HEK293 (cell line): Measurements from ENCODE around the gene SLC26A8.

ENCODE experiments used
- CTCF ChIA-PET: fragments of 350-600 bp; formaldehyde crosslinking; extraction: SDS; loops from one replicate; lab custom pipeline; 2021; ENCODE audit warnings: antibody characterized with exemption; lab: Yijun Ruan, JAX
- POLR2A ChIA-PET: fragments of 300-600 bp; formaldehyde crosslinking; extraction: SDS; loops from one replicate; lab custom pipeline; 2020; ENCODE audit warnings: antibody characterized with exemption, inconsistent platforms; lab: Yijun Ruan, JAX
- H3K27ac ChIP-seq: fragments of 200-500 bp; sonication (Bioruptor generic); 2 replicates; pipeline ENCODE4 v1.5.1; 2014; ENCODE audit warnings: low read depth, low read length, control low read depth, inconsistent platforms; ENCODE audit errors: extremely low read depth
- H3K36me3 ChIP-seq, 2 experiments: fragments of 200-500 bp in 1 of 2; sonication (Bioruptor generic) in 1 of 2; 1 replicate in 1 of 2; 2 replicates in 1 of 2; pipeline ENCODE4 v1.5.1; 2014 to 2017; ENCODE audit warnings: inconsistent platforms in 2 of 2, low read length in 2 of 2; ENCODE audit not compliant: control insufficient read depth in 2 of 2, insufficient read depth in 1 of 2
- H3K4me1 ChIP-seq: fragments of 200-500 bp; sonication (Bioruptor generic); 2 replicates; pipeline ENCODE4 v1.5.1; 2014; ENCODE audit warnings: mild to moderate bottlenecking, low read length, inconsistent platforms; ENCODE audit not compliant: control insufficient read depth, insufficient read depth
- H3K4me3 ChIP-seq: 2 replicates; pipeline ENCODE4 v1.5.1; 2011; ENCODE audit warnings: low read depth, mild to moderate bottlenecking, control low read depth, low read length, moderate library complexity
- H3K9me3 ChIP-seq: fragments of 200-500 bp; sonication (Bioruptor generic); 2 replicates; pipeline ENCODE4 v1.5.1; 2014; ENCODE audit warnings: low read depth, low read length, inconsistent platforms; ENCODE audit not compliant: control insufficient read depth, insufficient read depth
- FEZF1 ChIP-seq: fragments of 450-650 bp; formaldehyde crosslinking; IDR thresholded peaks from 2 replicates; pipeline ENCODE4 v1.5.1; 2016; ENCODE audit warnings: missing biosample characterization, missing genetic modification characterization
- PATZ1 ChIP-seq: fragments of 450-650 bp; formaldehyde crosslinking; IDR thresholded peaks from 2 replicates; pipeline ENCODE4 v1.5.1; 2016; ENCODE audit warnings: missing biosample characterization, missing genetic modification characterization
- PRDM1 ChIP-seq: fragments of 450-650 bp; formaldehyde crosslinking; IDR thresholded peaks from 2 replicates; pipeline ENCODE4; 2016; ENCODE audit warnings: missing biosample characterization, missing genetic modification characterization
- SETDB1 ChIP-seq: IDR thresholded peaks from one replicate; pipeline ENCODE4 v1.6.1; 2017; ENCODE audit warnings: mild to moderate bottlenecking, low read length, moderate library complexity, mixed read lengths; ENCODE audit not compliant: insufficient read length
- SP2 ChIP-seq: fragments of 450-650 bp; formaldehyde crosslinking; IDR thresholded peaks from 2 replicates; pipeline ENCODE4 v1.5.1; 2016; ENCODE audit warnings: missing biosample characterization, missing genetic modification characterization
- SP7 ChIP-seq: fragments of 450-650 bp; formaldehyde crosslinking; IDR thresholded peaks from 2 replicates; pipeline ENCODE4 v1.5.1; 2016; ENCODE audit warnings: missing biosample characterization, missing genetic modification characterization
- WT1 ChIP-seq: fragments of 450-650 bp; formaldehyde crosslinking; IDR thresholded peaks from 2 replicates; pipeline ENCODE4 v1.5.1; 2016; ENCODE audit warnings: missing biosample characterization, missing genetic modification characterization
- YY1 ChIP-seq: fragments of 450-650 bp; formaldehyde crosslinking; IDR thresholded peaks from 2 replicates; pipeline ENCODE4 v1.5.1; 2018; ENCODE audit warnings: missing biosample characterization, missing genetic modification characterization
- ZBTB1 ChIP-seq: fragments of 450-650 bp; formaldehyde crosslinking; IDR thresholded peaks from 2 replicates; pipeline ENCODE4 v1.5.1; 2016; ENCODE audit warnings: missing biosample characterization, missing genetic modification characterization
- ZIC2 ChIP-seq: fragments of 450-650 bp; formaldehyde crosslinking; IDR thresholded peaks from 2 replicates; pipeline ENCODE4 v1.5.1; 2016; ENCODE audit warnings: missing biosample characterization, missing genetic modification characterization
- ZNF132 ChIP-seq: fragments of 450-650 bp; formaldehyde crosslinking; IDR thresholded peaks from 2 replicates; pipeline ENCODE4 v1.5.1; 2017; ENCODE audit warnings: missing biosample characterization, missing genetic modification characterization, borderline replicate concordance
- ZNF423 ChIP-seq: fragments of 450-650 bp; formaldehyde crosslinking; IDR thresholded peaks from 2 replicates; pipeline ENCODE4 v1.5.1; 2016; ENCODE audit warnings: missing biosample characterization, missing genetic modification characterization
- ZNF426 ChIP-seq: fragments of 450-650 bp; formaldehyde crosslinking; IDR thresholded peaks from 2 replicates; pipeline ENCODE4 v1.5.1; 2017; ENCODE audit warnings: missing biosample characterization, missing genetic modification characterization, mild to moderate bottlenecking, inconsistent platforms, moderate library complexity
- ZNF510 ChIP-seq: fragments of 450-650 bp; formaldehyde crosslinking; IDR thresholded peaks from 2 replicates; pipeline ENCODE4 v1.5.1; 2018; ENCODE audit warnings: mild to moderate bottlenecking, missing genetic modification characterization, missing biosample characterization; ENCODE audit not compliant: insufficient replicate concordance
- ZNF558 ChIP-seq: fragments of 450-650 bp; formaldehyde crosslinking; IDR thresholded peaks from 2 replicates; pipeline ENCODE4 v1.5.1; 2016; ENCODE audit warnings: missing biosample characterization, missing genetic modification characterization
- ZNF600 ChIP-seq: fragments of 450-650 bp; formaldehyde crosslinking; IDR thresholded peaks from 2 replicates; pipeline ENCODE4 v1.5.1; 2016; ENCODE audit warnings: missing biosample characterization, missing genetic modification characterization
- ZNF629 ChIP-seq: fragments of 450-650 bp; formaldehyde crosslinking; IDR thresholded peaks from 2 replicates; pipeline ENCODE4 v1.5.1; 2017; ENCODE audit warnings: missing biosample characterization, missing genetic modification characterization
- ZNF785 ChIP-seq: fragments of 450-650 bp; formaldehyde crosslinking; IDR thresholded peaks from 2 replicates; pipeline ENCODE4 v1.5.1; 2016; ENCODE audit warnings: missing biosample characterization, missing genetic modification characterization
- ZSCAN23 ChIP-seq: fragments of 450-650 bp; formaldehyde crosslinking; IDR thresholded peaks from 2 replicates; pipeline ENCODE4 v1.5.1; 2016; ENCODE audit warnings: missing biosample characterization, missing genetic modification characterization
- ZXDB ChIP-seq: fragments of 450-650 bp; formaldehyde crosslinking; IDR thresholded peaks from 2 replicates; pipeline ENCODE4 v1.5.1; 2016; ENCODE audit warnings: missing biosample characterization, missing genetic modification characterization
- TF ChIP-seq, protein P1 (sequence below): fragments of 450-650 bp; formaldehyde crosslinking; IDR thresholded peaks from 2 replicates; pipeline ENCODE4 v1.5.1; 2017; ENCODE audit warnings: missing biosample characterization, missing genetic modification characterization
- TF ChIP-seq, protein P2 (sequence below): fragments of 450-650 bp; formaldehyde crosslinking; conservative IDR thresholded peaks from 2 replicates; pipeline ENCODE4 v1.5.1; 2016; ENCODE audit warnings: low read depth, missing biosample characterization, missing genetic modification characterization
- TF ChIP-seq, protein P3 (sequence below): fragments of 450-650 bp; formaldehyde crosslinking; IDR thresholded peaks from 2 replicates; pipeline ENCODE4 v1.5.1; 2017; ENCODE audit warnings: missing biosample characterization, mild to moderate bottlenecking, missing genetic modification characterization, moderate library complexity

The SLC26A8 gene

GRCh38 chr6:35931120-35931561, 93.3 kb downstream of the SLC26A8 start (continued):
- no peak for TF ChIP-seq PRDM1
- TF ChIP-seq ZNF423 (tag by site-specific recombination) = no peak

GRCh38 chr6:35929601-35930000, 94.8 kb downstream of the SLC26A8 start:
- POLR2A ChIA-PET = interaction anchor here (1.1 kb wide), 1 partner anchor 10 kb away, joined by 3 read pairs; no protein-coding TSS in a partner anchor
- TF ChIP-seq YY1 (no peak), ZSCAN23 (tag by site-specific recombination) (no peak), PATZ1 (no peak), SETDB1 (no peak), ZNF132 (tag by site-specific recombination) (no peak)
- CTCF ChIA-PET = interaction anchor here (0.6 to 0.9 kb wide), 3 partner anchors 10 to 600 kb away, joined by 3 to 5 read pairs (median 4); partner anchors contain the start of gene MAPK14
- Histone ChIP-seq H3K4me1 (no peaks in the 10 kb centered on the region), H3K9me3 (no peaks in the 10 kb centered on the region), H3K4me3 (no peak overlapping the region), H3K36me3 (no peaks in the 10 kb centered on the region), H3K27ac (no peak overlapping the region)

DNA sequence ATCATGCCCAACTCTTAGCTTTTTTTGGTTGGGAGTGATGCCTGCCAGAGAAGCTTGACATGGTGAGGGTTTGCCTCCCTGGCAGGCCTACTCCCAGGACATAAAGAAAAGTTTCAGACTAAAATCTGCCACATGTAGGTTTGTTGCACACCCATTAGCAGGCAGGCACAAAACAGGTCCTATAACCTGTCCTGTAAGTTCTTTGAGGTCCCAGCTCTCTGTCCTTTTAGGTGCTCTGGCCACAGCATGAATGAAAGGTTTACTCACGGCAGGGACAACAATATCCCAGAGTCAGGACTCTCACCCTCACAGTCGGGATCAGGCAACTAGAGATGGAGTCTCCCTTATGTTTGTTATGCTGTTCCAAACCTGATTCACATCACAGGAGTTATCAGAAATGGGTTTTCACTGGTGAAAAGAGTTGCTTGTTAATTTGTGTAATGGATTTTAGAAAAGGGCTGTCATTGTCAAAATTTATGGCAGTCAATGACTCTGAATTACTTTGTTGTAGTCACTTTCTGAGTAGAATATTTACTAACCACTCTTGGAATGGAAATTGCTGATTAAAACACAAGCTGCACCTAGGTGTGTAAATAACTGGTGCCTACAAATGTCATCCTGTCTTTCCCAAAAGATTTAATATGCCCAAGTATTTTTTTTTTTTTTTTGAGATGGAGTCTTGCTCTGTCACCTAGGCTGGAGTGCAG, 97.8 kb downstream of the SLC26A8 start:
- Histone ChIP-seq H3K36me3 (no peaks in the 10 kb centered on the region), H3K4me1 (no peaks in the 10 kb centered on the region), H3K27ac (no peak overlapping the region), H3K4me3 (no peak overlapping the region), H3K9me3 (no peaks in the 10 kb centered on the region)
- ChIA-PET POLR2A (interaction anchor here (0.6 to 0.7 kb wide), 2 partner anchors 18 to 102 kb away, joined by 3 to 7 read pairs; no protein-coding TSS in a partner anchor), CTCF (interaction anchor here (1.1 to 1.5 kb wide), 2 partner anchors 21 to 30 kb away, joined by 4 to 8 read pairs; no protein-coding TSS in a partner anchor)
- peak; percentile 36; the same call in 1 of the 2 replicates for TF ChIP-seq ZNF600 (tag by site-specific recombination)
- TF ChIP-seq ZNF629 (tag by site-specific recombination) = no peak
- TF ChIP-seq SP7 (tag by site-specific recombination) = 0 out of 2 replicates have a peak, but pooled peaks have one; percentile 8
- TF ChIP-seq, protein P1, sequence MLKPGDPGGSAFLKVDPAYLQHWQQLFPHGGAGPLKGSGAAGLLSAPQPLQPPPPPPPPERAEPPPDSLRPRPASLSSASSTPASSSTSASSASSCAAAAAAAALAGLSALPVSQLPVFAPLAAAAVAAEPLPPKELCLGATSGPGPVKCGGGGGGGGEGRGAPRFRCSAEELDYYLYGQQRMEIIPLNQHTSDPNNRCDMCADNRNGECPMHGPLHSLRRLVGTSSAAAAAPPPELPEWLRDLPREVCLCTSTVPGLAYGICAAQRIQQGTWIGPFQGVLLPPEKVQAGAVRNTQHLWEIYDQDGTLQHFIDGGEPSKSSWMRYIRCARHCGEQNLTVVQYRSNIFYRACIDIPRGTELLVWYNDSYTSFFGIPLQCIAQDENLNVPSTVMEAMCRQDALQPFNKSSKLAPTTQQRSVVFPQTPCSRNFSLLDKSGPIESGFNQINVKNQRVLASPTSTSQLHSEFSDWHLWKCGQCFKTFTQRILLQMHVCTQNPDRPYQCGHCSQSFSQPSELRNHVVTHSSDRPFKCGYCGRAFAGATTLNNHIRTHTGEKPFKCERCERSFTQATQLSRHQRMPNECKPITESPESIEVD = peak; percentile 73
- TF ChIP-seq ZNF510 = no peak
- TF ChIP-seq ZXDB (tag by site-specific recombination) = no peak
- TF ChIP-seq ZBTB1 (tag by site-specific recombination) = no peak
- TF ChIP-seq, protein P2, sequence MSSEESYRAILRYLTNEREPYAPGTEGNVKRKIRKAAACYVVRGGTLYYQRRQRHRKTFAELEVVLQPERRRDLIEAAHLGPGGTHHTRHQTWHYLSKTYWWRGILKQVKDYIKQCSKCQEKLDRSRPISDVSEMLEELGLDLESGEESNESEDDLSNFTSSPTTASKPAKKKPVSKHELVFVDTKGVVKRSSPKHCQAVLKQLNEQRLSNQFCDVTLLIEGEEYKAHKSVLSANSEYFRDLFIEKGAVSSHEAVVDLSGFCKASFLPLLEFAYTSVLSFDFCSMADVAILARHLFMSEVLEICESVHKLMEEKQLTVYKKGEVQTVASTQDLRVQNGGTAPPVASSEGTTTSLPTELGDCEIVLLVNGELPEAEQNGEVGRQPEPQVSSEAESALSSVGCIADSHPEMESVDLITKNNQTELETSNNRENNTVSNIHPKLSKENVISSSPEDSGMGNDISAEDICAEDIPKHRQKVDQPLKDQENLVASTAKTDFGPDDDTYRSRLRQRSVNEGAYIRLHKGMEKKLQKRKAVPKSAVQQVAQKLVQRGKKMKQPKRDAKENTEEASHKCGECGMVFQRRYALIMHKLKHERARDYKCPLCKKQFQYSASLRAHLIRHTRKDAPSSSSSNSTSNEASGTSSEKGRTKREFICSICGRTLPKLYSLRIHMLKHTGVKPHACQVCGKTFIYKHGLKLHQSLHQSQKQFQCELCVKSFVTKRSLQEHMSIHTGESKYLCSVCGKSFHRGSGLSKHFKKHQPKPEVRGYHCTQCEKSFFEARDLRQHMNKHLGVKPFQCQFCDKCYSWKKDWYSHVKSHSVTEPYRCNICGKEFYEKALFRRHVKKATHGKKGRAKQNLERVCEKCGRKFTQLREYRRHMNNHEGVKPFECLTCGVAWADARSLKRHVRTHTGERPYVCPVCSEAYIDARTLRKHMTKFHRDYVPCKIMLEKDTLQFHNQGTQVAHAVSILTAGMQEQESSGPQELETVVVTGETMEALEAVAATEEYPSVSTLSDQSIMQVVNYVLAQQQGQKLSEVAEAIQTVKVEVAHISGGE (tag by site-specific recombination) = no peak
- TF ChIP-seq SP2 = no peak
- TF ChIP-seq, protein P3, sequence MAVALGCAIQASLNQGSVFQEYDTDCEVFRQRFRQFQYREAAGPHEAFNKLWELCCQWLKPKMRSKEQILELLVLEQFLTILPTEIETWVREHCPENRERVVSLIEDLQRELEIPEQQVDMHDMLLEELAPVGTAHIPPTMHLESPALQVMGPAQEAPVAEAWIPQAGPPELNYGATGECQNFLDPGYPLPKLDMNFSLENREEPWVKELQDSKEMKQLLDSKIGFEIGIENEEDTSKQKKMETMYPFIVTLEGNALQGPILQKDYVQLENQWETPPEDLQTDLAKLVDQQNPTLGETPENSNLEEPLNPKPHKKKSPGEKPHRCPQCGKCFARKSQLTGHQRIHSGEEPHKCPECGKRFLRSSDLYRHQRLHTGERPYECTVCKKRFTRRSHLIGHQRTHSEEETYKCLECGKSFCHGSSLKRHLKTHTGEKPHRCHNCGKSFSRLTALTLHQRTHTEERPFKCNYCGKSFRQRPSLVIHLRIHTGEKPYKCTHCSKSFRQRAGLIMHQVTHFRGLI (tag by site-specific recombination) = 0 out of 2 replicates have a peak, but pooled peaks have one; percentile 20
- TF ChIP-seq ZNF426 = no peak
- no peak for TF ChIP-seq ZNF785 (tag by site-specific recombination)
- peak; percentile 36; the same call in 1 of the 2 replicates for TF ChIP-seq WT1
- no peak for TF ChIP-seq ZIC2 (tag by site-specific recombination)
- TF ChIP-seq FEZF1 = 0 out of 2 replicates have a peak, but pooled peaks have one; percentile 7
- no peak for TF ChIP-seq ZNF558 (tag by site-specific recombination)
